Right ventricle myocardium superior (tissue), 1 donor: ENCODE data around the gene MGAT3. TPM values are rescaled to one million over a fixed set of nuclear protein-coding genes. Genes with fewer than 3 reads are reported as not detected.
A peak's percentile ranks its signal among the peaks of the same experiment; 100 is the strongest.
"Not testable (repeated sequence)": the region's sequence is repeated elsewhere in the genome, so short reads cannot be mapped to it uniquely, and the experiment has no call there.

Experiments used
- ATAC-seq: fragments of 200-7000 bp; cut with Tn5 transposase; one replicate; pipeline ENCODE4 v1.9.1; 2020; ENCODE audit warnings: mild to moderate bottlenecking; ENCODE audit not compliant: poor library complexity
- DNase-seq: peaks from one replicate; pipeline ENCODE4 v3.0.0-alpha.2; 2020
- intact Hi-C: fragments of 100-400 bp; cut with DNase I; formaldehyde crosslinking; loops from one replicate; pipeline ENCODE4 v1.11.2; 2022
- long read RNA-seq: library from polyadenylated mRNA; unstranded; transcript quantifications from one replicate; pipeline ENCODE4 v2.0.0, GENCODE V29; 2021
- total RNA-seq: library from RNA; stranded (reverse); fragmentation: NEBNext Ultra II Directional; extraction: Animal tissue kit (Norgen Biotek cat#: 25700); gene quantifications from one replicate; pipeline ENCODE4 v1.2.1, GENCODE V29; 2021
- donor health status: DM: no; HTN: yes; CAD: no; lungs with severe emphysema.

Gene MGAT3, protein sequence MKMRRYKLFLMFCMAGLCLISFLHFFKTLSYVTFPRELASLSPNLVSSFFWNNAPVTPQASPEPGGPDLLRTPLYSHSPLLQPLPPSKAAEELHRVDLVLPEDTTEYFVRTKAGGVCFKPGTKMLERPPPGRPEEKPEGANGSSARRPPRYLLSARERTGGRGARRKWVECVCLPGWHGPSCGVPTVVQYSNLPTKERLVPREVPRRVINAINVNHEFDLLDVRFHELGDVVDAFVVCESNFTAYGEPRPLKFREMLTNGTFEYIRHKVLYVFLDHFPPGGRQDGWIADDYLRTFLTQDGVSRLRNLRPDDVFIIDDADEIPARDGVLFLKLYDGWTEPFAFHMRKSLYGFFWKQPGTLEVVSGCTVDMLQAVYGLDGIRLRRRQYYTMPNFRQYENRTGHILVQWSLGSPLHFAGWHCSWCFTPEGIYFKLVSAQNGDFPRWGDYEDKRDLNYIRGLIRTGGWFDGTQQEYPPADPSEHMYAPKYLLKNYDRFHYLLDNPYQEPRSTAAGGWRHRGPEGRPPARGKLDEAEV
- 3.9 TPM for total RNA-seq
- long read RNA-seq, partial matches to known transcripts: 0 of 5 reads
- long read RNA-seq, other reads (novel, unspliced or antisense): 5 of 5 reads

- no peak for DNase-seq
- intact Hi-C loops: no loop called here
- no peak for ATAC-seq
Observed at GRCh38 chr22:39456522-39457197, at the start of gene MGAT3. TSS of gene MGAT3 (plus strand) at chr22:39457012. CDS start at chr22:39487348, 30,336 bp downstream.

DNA sequence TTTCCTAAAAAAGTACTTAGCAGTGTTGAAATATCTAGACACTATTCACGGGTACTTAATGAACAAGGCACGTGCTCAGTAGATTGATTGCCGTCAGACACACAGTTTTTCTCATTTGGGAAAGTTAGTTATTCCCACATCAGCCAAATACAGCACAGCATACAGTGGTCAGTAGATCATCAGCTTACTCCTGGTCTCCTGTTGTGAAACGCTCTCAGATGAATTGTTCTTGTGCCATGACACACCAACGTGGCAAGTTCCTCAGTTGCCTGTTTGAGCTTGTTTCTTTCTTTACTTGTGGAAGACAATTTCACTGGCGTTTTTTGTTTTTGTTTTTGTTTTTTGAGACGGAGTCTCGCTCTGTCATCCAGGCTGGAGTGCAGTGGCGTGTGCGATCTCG is 48.6 kb upstream of the MGAT3 start:
- intact Hi-C loops: no loop called here
- no peak for ATAC-seq
- DNase-seq: no peak

GRCh38 chr22:39408807-39409206 is 48.0 kb upstream of the MGAT3 start:
- no peak for DNase-seq
- no peak for ATAC-seq
- intact Hi-C loops: no loop called here

DNA sequence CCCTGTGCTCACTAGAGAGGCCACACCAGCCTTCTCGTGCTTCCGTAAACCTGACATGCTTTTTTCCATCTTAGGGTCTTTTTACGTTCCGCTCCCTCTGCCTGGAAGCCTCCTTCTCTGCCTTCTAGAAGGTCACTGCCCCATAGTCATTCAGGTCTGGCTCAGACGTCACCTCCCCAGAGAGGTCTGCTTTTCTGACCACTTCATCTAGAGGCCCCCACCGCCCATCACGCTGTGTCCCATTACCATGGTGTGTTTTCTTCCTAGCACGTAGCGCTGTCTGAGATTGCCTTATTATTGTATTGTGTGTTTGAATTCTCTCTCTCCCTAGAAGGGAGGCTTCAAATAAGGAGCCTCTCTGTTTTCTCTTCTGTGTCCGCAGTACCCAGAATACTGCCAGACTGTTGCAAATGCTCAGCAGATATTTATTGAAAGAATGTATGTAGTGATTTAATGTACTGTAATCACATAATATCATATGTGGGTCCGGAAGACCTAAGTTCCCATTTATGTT is 47.2 kb upstream of the MGAT3 start:
- intact Hi-C loops: no loop called here
- ATAC-seq (no peak), DNase-seq (peak; percentile 12)

DNA sequence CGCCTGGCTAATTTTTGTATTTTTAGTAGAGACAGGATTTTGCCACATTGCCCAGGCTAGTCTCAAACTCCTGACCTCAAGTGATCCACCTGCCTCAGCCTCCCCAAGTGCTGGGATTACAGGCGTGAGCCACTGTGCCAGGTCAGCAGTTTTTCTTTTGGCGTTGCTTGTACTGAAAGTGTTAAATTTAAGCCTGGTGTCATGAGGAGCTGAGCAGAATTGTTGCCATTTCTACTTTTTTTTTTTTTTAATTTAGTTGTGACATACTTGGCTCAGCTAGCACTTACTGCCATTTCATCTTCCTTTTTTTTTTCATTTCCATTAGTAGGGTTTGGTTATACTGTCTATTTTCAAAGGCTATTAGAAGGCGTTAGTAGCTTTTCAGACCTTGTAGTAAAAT is 46.5 kb upstream of the MGAT3 start:
- intact Hi-C loops: no loop called here
- DNase-seq: peak; percentile 3
- ATAC-seq: no peak

DNA sequence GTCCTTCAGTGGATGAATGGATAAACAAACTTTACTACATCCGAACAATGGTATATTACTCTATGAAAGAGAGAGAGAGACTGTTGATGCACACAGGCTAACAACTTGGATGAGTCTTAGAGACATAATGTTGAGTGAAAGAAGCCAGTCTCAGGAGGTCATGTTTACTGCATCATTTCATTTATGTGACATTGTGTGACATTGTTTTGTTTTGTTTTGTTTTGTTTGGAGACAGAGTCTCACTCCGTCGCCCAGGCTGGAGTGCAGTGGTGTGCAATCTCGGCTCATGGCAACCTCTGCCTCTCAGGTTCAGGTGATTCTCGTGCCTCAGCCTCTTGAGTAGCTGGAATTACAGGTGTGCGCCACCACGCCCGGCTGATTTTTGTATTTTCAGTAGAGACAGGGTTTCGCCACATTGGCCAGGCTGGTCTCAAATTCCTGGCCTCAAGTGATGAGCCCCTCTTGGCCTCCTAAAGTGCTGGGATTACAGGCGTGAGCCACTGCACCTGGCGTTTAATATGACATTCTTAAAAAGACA is 44.9 kb upstream of the MGAT3 start:
- peak; percentile 27 for DNase-seq
- ATAC-seq, intact Hi-C loops: not testable (repeated sequence)

DNA sequence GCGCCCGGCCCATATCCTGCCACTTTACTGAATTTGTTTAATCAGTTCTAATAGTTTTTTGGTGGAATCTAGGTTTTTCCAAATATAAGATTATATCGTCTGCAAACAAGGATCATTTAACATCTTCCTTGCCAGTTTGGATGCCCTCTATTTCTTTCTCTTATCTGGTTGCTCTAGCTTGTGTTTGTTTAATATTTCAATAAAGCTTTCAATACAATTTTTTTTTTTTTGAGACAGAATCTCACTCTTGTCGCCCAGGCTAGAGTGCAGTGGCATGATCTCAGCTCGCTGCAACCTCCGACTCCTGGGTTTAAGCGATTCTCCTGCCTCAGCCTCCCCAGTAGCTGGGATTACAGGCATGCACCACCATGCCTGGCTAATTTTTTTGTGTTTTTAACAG is 43.6 kb upstream of the MGAT3 start:
- DNase-seq: peak; percentile 36
- intact Hi-C loops, ATAC-seq: not testable (repeated sequence)

- peak; percentile 32 for DNase-seq
- intact Hi-C loops: no loop called here
- no peak for ATAC-seq
Observed at GRCh38 chr22:39414377-39414776, 42.4 kb upstream of the MGAT3 start.

- intact Hi-C loops: no loop called here
- ATAC-seq (peak; percentile 94), DNase-seq (peak; percentile 79)
Observed at GRCh38 chr22:39414886-39415285, 41.9 kb upstream of the MGAT3 start.

GRCh38 chr22:39415506-39415905 is 41.3 kb upstream of the MGAT3 start:
- DNase-seq: no peak
- no peak for ATAC-seq
- intact Hi-C loops: no loop called here

DNA sequence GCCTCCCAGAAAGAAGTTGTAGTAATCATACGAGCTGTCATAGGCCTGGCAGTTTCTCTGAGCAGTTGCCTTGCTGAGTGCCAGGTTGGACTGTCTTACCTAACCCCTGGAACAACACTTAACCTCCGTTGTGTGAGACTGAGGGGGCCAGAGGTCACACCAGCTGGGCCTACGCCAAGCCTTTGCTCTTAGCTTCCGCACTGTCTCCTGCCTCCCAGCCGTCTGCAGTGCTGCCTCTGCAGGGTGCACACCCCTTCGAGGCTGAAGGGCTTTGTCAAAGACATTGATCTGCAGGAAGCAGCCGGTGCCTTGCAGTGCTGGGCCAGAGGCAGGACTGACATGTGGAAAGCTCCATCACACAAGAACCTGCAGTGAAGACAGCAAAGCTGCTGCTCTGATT is 40.5 kb upstream of the MGAT3 start:
- ATAC-seq: peak; percentile 10
- intact Hi-C loops: no loop called here

DNA sequence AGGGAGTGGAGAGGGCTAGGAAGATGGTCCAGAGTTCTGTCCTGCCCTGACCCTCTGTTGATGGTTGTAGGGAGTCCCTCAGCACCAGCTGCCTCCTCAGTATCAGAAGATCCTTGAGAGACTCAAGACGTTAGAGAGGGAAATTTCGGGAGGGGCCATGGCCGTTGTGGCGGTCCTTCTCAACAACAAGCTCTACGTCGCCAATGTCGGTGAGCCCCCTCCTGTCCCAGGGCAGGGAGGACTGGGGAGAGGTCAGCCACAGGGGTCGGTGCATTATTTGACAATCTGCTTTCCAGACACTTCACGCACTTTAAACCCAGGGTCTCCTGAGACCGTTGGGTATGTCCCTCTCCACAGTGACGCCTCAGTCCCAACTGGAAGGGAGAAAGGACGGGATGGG is 39.2 kb upstream of the MGAT3 start:
- DNase-seq: peak; percentile 19
- intact Hi-C loops: no loop called here
- no peak for ATAC-seq

More for the DNA sequence above, 40.5 kb upstream of the MGAT3 start:
- peak; percentile 40 for DNase-seq

- intact Hi-C loops: no loop called here
- no peak for DNase-seq
- ATAC-seq: no peak
Observed at GRCh38 chr22:39418696-39419095, 38.1 kb upstream of the MGAT3 start.

- DNase-seq: peak; percentile 22
- ATAC-seq: no peak
- intact Hi-C loops: no loop called here
Observed at GRCh38 chr22:39419096-39419495, 37.7 kb upstream of the MGAT3 start.

DNA sequence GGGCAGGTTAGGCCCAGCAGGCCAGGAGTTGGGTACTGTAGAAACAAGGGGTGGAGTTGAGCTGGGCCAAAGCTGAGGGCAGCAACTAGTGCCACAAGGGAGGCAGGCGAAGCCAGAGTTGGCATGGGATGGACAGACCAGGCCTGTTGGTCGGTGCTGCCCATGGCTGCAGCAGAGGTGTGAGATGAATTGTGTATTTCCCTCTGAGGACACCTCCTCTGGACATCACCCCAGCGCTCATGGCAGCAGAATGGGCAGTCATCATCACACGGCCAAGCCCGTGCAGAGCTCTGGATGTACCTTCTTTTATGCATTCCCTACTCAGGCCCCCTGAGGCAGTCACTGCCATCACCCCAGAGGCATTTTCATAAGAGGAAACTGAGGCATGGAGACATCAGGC is 36.9 kb upstream of the MGAT3 start:
- peak; percentile 8 for DNase-seq
- intact Hi-C loops: no loop called here
- ATAC-seq: no peak

GRCh38 chr22:39421691-39422090 is 35.1 kb upstream of the MGAT3 start:
- ATAC-seq (no peak), DNase-seq (peak; percentile 19)
- intact Hi-C loops: no loop called here

DNA sequence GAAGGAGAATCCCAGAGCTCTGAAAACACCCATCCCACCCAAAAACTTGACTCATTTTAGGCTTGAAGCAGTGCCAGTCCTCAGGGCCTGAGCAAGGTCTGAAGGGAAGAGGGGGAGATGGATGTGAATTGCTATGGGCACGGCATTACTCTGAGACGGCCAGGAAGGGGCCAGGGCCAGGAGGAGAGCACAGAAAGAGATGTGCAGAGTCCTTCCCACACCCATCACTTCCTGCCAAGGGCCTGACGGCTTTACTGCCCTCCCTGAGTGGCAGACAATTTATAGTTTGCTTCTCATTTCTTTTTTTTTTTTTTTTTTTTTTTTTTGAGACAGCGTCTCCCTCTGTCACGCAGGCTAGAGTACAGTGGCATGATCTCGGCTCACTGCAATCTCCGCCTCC is 34.7 kb upstream of the MGAT3 start:
- intact Hi-C loops: no loop called here
- peak; percentile 2 for DNase-seq
- no peak for ATAC-seq

DNA sequence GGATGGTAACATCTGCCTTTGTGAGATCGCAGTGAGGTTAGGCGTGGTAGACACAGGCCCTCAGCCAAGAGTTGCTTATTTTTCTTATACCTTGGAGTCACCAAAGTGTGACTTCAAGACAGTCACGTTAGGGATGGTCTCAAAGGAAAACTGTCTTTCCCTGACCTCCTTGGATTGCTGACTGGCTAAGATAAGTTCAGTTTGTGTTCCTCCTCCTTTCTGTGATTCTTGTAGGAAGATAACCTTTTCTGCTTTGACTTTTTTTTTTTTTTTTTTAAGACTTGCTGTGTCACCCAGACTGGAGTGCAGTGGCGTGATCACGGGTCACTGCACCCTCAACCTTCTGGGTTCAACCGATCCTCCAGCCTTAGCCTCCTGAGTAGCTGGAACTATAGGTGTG is 34.1 kb upstream of the MGAT3 start:
- intact Hi-C loops: no loop called here
- peak; percentile 3 for DNase-seq
- no peak for ATAC-seq

DNA sequence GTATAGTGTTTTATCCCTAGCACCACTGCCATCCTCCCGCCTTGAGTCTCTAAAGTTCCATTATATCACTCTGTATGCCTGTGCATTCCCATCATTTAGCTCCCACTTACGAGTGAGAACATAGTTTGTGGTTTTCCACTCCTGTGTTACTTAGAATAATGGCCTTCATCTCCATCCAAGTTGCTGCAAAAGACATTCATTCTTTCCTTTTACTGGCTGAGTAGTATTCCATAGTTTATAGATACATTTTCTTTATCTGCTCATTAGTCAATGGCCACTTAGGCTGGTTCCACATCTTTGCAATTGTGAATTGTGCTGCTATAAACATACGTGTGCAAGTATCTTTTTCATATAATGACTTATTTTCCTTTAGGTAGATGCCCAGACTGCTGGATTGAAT is 32.8 kb upstream of the MGAT3 start:
- intact Hi-C loops: no loop called here
- ATAC-seq: no peak
- DNase-seq: no peak
